GM13977 (cell line): ENCODE measurements around the gene CLNK.

ENCODE experiments used
- DNase-seq: peaks from one replicate; pipeline ENCODE4 v3.0.0; 2012; ENCODE audit warnings: low spot score
- in situ Hi-C: fragments of 300-500 bp; cut with MboI; formaldehyde crosslinking; loops from one replicate; pipeline ENCODE4 v1.12.0; 2022; ENCODE audit warnings: low sequenced_read_pairs, low pct_unique_long_range_greater_than_20kb, mixed read lengths, inconsistent platforms; ENCODE audit not compliant: unreplicated experiment
- TF ChIP-seq, protein P1 (sequence below): IDR thresholded peaks from 2 replicates; pipeline ENCODE4 v1.5.1; 2012; ENCODE audit warnings: mild to moderate bottlenecking, control low read depth; ENCODE audit not compliant: insufficient read depth; ENCODE audit errors: extremely low read depth, missing control alignments

The CLNK gene

DNA sequence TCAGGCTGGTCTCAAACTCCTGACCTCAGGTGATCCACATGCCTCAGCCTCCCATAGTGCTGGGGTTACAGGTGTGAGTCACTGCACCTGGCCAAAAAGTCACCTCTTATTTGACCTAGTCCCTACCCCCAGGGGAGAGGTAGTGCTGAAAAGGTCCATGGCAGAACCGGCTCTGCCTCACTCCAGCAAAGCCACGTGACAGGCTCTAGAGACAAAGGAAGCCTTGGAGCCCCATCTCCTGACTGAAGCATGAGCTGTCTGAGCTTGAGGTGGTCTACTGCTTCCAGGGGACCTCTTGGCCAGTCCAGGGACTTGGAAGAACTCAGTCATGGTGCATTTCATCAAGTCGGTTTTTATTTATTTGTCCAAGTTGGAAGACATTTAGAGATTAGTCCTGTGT lies 174.8 kb downstream of the CLNK start:
- in situ Hi-C loops, result no loop called here
- DNase-seq, result no peak
- TF ChIP-seq, protein P1, sequence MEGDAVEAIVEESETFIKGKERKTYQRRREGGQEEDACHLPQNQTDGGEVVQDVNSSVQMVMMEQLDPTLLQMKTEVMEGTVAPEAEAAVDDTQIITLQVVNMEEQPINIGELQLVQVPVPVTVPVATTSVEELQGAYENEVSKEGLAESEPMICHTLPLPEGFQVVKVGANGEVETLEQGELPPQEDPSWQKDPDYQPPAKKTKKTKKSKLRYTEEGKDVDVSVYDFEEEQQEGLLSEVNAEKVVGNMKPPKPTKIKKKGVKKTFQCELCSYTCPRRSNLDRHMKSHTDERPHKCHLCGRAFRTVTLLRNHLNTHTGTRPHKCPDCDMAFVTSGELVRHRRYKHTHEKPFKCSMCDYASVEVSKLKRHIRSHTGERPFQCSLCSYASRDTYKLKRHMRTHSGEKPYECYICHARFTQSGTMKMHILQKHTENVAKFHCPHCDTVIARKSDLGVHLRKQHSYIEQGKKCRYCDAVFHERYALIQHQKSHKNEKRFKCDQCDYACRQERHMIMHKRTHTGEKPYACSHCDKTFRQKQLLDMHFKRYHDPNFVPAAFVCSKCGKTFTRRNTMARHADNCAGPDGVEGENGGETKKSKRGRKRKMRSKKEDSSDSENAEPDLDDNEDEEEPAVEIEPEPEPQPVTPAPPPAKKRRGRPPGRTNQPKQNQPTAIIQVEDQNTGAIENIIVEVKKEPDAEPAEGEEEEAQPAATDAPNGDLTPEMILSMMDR, result no peak

DNA sequence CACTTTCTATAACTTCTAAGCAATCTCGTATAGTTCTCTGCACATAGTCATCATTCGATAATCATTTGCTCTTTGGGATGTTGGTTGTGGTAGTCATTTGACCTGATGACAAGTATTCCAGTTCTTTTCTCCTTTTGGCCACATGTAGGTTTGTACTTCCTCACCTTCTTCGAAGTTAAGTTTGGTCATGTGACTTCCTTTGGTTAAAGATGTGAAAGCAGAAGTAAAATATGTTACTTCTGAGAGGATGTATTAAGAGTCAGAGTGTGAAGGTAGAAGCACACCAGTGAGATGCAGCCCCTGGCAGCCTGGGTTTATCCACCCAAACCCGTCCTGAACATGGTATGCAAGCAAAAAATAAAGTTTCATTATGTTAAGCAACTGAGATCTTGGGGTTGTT lies 178.5 kb downstream of the CLNK start:
- DNase-seq, result no peak
- in situ Hi-C loops, result no loop called here
- TF ChIP-seq, protein P1, result no peak

DNA sequence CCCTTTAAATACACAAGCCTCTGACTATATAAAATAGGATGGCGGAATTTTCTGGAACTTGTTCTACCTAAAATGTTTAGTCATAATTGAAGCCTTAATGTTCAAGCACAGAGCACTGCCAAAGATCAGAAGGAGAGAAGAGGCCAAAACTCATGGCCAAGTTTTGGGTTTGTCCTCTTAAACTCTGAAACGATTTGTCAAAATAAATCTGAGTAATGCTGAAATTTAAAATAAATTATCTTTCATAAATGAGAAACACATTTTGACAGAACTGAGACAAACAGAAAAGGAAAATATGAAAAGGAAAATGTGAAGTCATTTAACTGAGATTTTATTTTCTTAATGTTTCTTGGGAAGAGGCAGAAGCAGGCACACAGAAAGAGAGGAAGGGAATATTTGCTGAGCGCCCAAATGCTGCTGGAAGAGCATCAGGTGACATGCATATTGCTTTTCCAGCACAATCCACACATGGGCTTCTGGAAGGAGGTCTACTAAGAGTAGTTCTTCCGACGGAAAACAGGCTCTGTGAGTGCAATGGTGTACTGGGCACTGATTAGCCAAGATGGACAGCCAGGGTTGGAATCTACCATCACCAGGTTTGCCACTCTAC lies 179.9 kb downstream of the CLNK start:
- DNase-seq, result no peak
- in situ Hi-C loops, result no loop called here
- TF ChIP-seq, protein P1, result no peak

DNA sequence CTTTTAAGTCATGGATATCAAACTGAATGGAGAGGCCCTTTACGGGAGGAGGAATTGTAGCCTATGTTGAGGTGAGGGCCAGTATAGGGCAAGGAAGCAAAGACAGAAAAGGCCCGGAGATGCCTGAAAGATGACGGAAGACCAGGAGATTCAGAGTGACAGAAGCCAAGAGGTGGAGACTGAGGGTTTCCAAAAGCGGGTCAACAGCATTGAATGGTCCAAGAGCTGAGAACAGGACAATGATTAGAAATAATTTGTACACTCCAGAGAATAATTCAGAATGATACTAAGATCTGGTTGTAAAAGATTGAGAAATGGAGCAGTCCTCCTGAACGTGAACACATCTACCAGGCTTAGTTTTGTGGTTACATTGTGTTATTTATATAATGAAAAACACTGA lies 181.9 kb downstream of the CLNK start:
- DNase-seq, result no peak
- TF ChIP-seq, protein P1, result no peak
- in situ Hi-C loops, result no loop called here

DNA sequence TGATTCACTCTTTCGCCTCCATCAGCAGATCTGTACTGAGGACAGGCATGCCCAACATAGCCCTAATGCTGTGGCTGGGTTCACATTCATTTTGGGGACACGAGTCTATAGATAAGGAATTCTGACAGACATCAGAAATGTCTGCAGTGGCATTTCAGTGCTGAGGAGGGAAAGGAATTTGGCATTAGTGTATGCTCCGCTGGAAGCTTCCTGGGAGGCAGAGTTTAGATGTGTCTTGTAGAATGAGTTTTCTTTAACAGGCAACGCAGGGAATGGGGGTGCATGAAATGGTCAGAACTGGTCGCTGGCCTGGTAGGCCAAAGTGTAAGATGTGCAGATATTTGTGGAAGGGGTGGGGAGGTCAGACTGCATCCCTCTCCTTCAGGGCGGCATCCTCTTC lies 183.8 kb downstream of the CLNK start:
- no peak for DNase-seq
- in situ Hi-C loops, result no loop called here
- TF ChIP-seq, protein P1, result no peak

DNA sequence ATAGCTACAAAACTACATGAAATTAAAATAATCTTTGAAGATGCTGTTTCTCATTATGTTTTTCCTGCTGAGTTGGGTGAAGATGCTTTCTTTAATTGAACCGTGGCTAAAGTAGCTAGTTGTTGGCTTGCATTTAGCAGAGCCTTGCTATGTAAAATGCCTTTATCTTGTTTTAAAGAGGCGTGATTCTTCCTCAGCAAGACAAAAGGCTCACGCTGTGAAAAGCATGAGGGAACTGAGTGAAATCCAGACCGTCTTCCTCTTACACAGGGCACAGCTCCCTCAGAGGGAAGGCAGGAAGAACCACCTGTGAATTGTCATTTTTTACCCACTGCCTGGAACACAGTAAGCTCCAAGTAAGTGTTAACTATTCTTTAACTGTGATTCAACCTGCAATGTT lies 188.4 kb downstream of the CLNK start:
- in situ Hi-C loops, result no loop called here
- TF ChIP-seq, protein P1, result no peak
- no peak for DNase-seq

DNA sequence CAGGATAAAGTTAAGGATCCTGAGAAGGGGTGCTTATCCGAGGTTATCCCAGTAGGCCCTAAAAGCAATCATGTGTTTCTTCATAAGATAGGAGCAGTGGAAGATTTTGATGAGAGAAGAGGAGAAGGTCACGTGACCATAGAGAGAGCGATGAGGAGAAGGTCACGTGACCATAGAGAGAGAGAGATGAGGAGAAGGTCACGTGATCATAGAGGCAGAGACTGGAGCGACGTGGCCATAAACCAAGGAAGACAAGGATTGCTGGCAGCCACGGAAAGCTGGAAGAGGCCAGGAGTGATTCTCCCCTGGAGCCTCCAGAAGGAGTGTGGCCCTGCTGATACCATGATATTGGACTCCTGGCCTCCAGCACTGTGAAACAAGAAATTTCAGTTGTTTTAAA lies 188.9 kb downstream of the CLNK start:
- TF ChIP-seq, protein P1, result no peak
- no peak for DNase-seq
- in situ Hi-C loops, result no loop called here
